Thoracic aorta (tissue), 2 donors: ENCODE data around the gene ZNF786. TPM values are rescaled to one million over a fixed set of nuclear protein-coding genes. Genes with fewer than 3 reads are reported as not detected.

Source experiments
- ATAC-seq: fragments of 150-250 bp; one replicate; pipeline ENCODE4 v1.8.0; 2017; ENCODE audit warnings: low read depth; ENCODE audit not compliant: insufficient number of reproducible peaks, low FRiP score
- DNase-seq: peaks from one replicate; pipeline ENCODE4 v3.0.0-alpha.2; 2020; ENCODE audit warnings: low spot score
- H3K27ac ChIP-seq, 2 donors: fragments of 200-600 bp; sonication (generic); 1 replicate in 1 of 2; 2 replicates in 1 of 2; pipeline ENCODE4 v1.5.1; 2016; ENCODE audit warnings: mild to moderate bottlenecking in 2 of 2, moderate library complexity in 2 of 2
- H3K27me3 ChIP-seq: fragments of 200-600 bp; sonication (generic); replicated peaks from 2 replicates; pipeline ENCODE4 v1.6.0; 2016; ENCODE audit warnings: mild to moderate bottlenecking; ENCODE audit not compliant: insufficient read depth
- H3K36me3 ChIP-seq: fragments of 200-600 bp; sonication (generic); one replicate; pipeline ENCODE4 v1.5.1; 2016
- H3K4me1 ChIP-seq, 2 donors: fragments of 200-600 bp; sonication (generic); 1 replicate in 1 of 2; 2 replicates in 1 of 2; pipeline versions ENCODE4 v1.5.1 to v1.6.0; 2016; ENCODE audit warnings: low read depth in 2 of 2, mild to moderate bottlenecking in 1 of 2; ENCODE audit not compliant: control insufficient read depth in 1 of 2
- H3K4me3 ChIP-seq: fragments of 200-600 bp; sonication (generic); 2 replicates; pipeline ENCODE4 v1.5.1; 2016; ENCODE audit warnings: mild to moderate bottlenecking
- H3K9me3 ChIP-seq: fragments of 200-600 bp; sonication (generic); 2 replicates; pipeline ENCODE4 v1.5.1; 2016
- CTCF ChIP-seq: fragments of 200-600 bp; sonication (generic); IDR thresholded peaks from one replicate; pipeline ENCODE4 v1.5.1; 2019; ENCODE audit warnings: antibody characterized with exemption
- total RNA-seq, 2 donors: library from RNA; depleted of rRNA; stranded (reverse); fragments of >200 nt; gene quantifications; one replicate each; pipeline versions ENCODE4 v1.1.0 to v1.2.3, GENCODE V29; 2016

ZNF786 gene
- total RNA-seq, 2 donors from 2014 or later = 9.2 to 11.4 TPM

DNA sequence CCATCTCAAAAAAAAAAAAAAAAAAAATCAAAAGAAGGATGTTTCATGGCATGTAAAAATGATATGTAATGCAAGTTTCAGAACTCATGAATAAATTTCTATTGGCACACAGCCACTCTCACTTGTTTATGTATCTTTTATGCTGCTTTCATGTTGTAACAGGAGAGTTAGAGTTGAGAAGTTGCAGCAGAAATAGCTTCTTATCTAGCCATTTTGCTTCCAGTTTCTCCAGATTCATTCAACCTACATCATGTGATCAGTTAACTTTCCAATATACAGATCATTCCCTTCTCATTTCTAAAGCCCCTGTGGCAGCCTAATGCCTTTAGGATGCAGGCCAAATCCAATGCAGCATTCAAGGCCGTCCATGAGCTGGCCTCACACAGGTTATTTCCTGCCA lies 30.4 kb downstream of the ZNF786 start:
- Histone ChIP-seq H3K9me3 (no peaks in the 10 kb centered on the region), H3K36me3 (no peaks in the 10 kb centered on the region), H3K4me3 (no peak overlapping the region), H3K4me1 (no peaks in the 10 kb centered on the region), H3K27ac (no peak overlapping the region), H3K27me3 (no peaks in the 10 kb centered on the region)
- no peak for DNase-seq
- ATAC-seq = no peak
- TF ChIP-seq CTCF = no peak

DNA sequence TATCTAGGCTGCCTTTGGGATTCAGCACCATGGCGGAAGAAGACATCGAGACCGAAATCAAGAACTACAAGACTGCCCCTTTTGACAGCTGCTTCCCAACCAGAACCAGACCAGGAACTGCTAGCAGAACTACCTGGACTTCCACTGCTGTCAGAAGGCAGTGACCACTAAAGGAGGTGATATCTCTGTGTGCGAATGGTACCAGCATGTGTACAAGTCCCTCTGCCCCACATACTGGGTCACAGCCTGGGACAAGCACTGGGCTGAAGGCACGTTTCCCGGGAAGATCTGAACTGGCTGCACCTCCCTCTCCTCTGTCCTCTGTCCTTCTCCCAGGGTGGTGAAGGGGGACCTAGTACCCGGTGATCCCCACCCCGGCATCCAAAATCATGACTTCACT lies 36.6 kb downstream of the ZNF786 start:
- Histone ChIP-seq H3K4me3 (no peak overlapping the region), H3K4me1 (no peaks in the 10 kb centered on the region), H3K36me3 (no peaks in the 10 kb centered on the region), H3K27ac (no peak overlapping the region), H3K27me3 (no peaks in the 10 kb centered on the region), H3K9me3 (no peaks in the 10 kb centered on the region)
- DNase-seq (no peak), ATAC-seq (no peak)
- no peak for TF ChIP-seq CTCF

- DNase-seq = no peak
- no peak for TF ChIP-seq CTCF
- H3K27me3 ChIP-seq = no peaks in the 10 kb centered on the region
- no peak for ATAC-seq
- no peaks in the 10 kb centered on the region for H3K9me3 ChIP-seq
- H3K36me3 ChIP-seq = no peaks in the 10 kb centered on the region
- H3K4me3 ChIP-seq = no peak overlapping the region
- no peak overlapping the region for H3K27ac ChIP-seq
- H3K4me1 ChIP-seq = no peaks in the 10 kb centered on the region
Observed at GRCh38 chr7:149053384-149053783, 37.1 kb downstream of the ZNF786 start.

DNA sequence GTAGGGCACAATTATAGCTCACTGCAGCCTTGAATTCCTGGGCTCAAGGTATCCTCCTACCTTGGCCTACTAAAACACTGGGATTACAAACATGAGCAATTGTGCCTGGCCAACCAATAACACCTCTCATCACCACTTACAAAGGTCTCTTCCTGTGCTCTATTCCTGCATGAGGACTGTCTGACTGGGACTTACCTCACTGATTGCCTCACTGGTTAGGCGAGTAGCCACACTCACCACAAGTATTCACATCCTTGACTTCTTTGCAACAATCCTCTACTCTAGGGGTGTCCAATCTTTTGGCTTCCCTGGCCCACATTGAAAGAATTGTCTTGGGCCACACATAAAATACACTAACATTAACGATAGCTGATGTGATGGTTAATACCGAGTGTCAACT lies 39.6 kb downstream of the ZNF786 start:
- Histone ChIP-seq H3K27me3 (no peaks in the 10 kb centered on the region), H3K36me3 (no peaks in the 10 kb centered on the region), H3K4me1 (no peaks in the 10 kb centered on the region), H3K9me3 (no peaks in the 10 kb centered on the region), H3K27ac (no peak overlapping the region), H3K4me3 (no peak overlapping the region)
- TF ChIP-seq CTCF = no peak
- ATAC-seq (no peak), DNase-seq (no peak)

DNA sequence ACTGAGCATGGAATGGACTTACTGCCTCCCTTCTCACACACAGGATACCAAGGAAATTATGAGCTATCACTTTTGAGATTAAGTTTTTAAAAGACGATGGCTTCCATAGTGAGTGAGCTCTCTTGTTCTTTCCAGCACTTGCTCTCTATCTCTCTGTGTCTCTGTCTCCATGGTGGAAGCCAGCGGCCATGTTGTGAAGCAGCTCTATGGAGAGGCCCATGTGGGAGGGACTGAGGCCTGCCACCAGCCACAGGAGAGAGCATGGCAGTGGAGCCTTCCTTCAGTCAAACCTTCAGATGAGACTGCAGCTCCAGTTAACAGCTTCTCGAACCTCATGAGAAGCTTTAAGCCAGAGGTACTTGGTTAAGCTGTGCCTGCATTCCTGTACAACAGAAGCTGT lies 41.7 kb downstream of the ZNF786 start:
- Histone ChIP-seq H3K4me1 (no peaks in the 10 kb centered on the region), H3K4me3 (no peak overlapping the region), H3K27ac (no peak overlapping the region), H3K9me3 (no peaks in the 10 kb centered on the region), H3K27me3 (no peaks in the 10 kb centered on the region), H3K36me3 (no peaks in the 10 kb centered on the region)
- no peak for ATAC-seq
- TF ChIP-seq CTCF = no peak
- no peak for DNase-seq
